Globus pallidus (tissue), 1 donor: Measurements from ENCODE around the gene GPA33.

Experiments
- DNase-seq: peaks from one replicate; pipeline ENCODE4 v3.0.0-alpha.2; 2015; ENCODE audit warnings: low spot score

Gene GPA33

GRCh38 chr1:167086033-167086432 lies 4.1 kb downstream of the GPA33 start:
- no peak for DNase-seq

GRCh38 chr1:167084757-167085156 lies 5.4 kb downstream of the GPA33 start:
- no peak for DNase-seq

- DNase-seq, result no peak
These were observed 6.3 kb downstream of the GPA33 start for GRCh38 chr1:167083871-167084270.

GRCh38 chr1:167083066-167083665 lies 7.0 kb downstream of the GPA33 start:
- no peak for DNase-seq

GRCh38 chr1:167082511-167083027 lies 7.6 kb downstream of the GPA33 start:
- DNase-seq, result no peak

- no peak for DNase-seq
These were observed 8.5 kb downstream of the GPA33 start for GRCh38 chr1:167081594-167082156.

- no peak for DNase-seq
These were observed 12.3 kb downstream of the GPA33 start for GRCh38 chr1:167077868-167078210.

- DNase-seq, result no peak
These were observed 12.9 kb downstream of the GPA33 start for GRCh38 chr1:167077128-167077867.

- DNase-seq, result no peak
These were observed 14.0 kb downstream of the GPA33 start for GRCh38 chr1:167076136-167076710.

GRCh38 chr1:167071286-167071685 lies 18.9 kb downstream of the GPA33 start:
- DNase-seq, result no peak

- no peak for DNase-seq
These were observed 21.4 kb downstream of the GPA33 start for GRCh38 chr1:167068761-167069160.

- DNase-seq, result no peak
These were observed 22.3 kb downstream of the GPA33 start for GRCh38 chr1:167067904-167068303.

GRCh38 chr1:167066333-167067122 lies 23.6 kb downstream of the GPA33 start:
- DNase-seq, result peak; percentile 49

- no peak for DNase-seq
These were observed 24.7 kb downstream of the GPA33 start for GRCh38 chr1:167065471-167065870.

GRCh38 chr1:167064621-167065020 lies 25.6 kb downstream of the GPA33 start:
- no peak for DNase-seq

GRCh38 chr1:167061073-167061464 lies 29.1 kb downstream of the GPA33 start:
- DNase-seq, result no peak

GRCh38 chr1:167060141-167061072 lies 29.8 kb downstream of the GPA33 start:
- DNase-seq, result no peak

- no peak for DNase-seq
These were observed 30.4 kb downstream of the GPA33 start for GRCh38 chr1:167059809-167060107.

- DNase-seq, result peak; percentile 52
These were observed 30.9 kb downstream of the GPA33 start for GRCh38 chr1:167059045-167059808.

- peak; percentile 38 for DNase-seq
These were observed 32.9 kb downstream of the GPA33 start for GRCh38 chr1:167057241-167057688.
